Activated CD4-positive, alpha-beta T cell treated with anti-CD3 and anti-CD28 coated beads, Interleukin-2, amount 10 ng/mL, durations not matched to agents 7 days and 5 days (primary cell): Measurements from ENCODE around the gene RAB37. TPM values are rescaled to one million over a fixed set of nuclear protein-coding genes. Genes with fewer than 3 reads are reported as not detected.
A peak's percentile ranks its signal among the peaks of the same experiment; 100 is the strongest.

ENCODE experiments used
- CTCF ChIA-PET: fragments of 350-600 bp; sonication (Branson Sonifier 250); formaldehyde crosslinking; loops from one replicate; lab custom pipeline; 2021; ENCODE audit warnings: antibody characterized with exemption; lab: Charles Lee
- POLR2A ChIA-PET: fragments of 350-600 bp; sonication (Branson Sonifier 250); formaldehyde crosslinking; loops from one replicate; lab custom pipeline; 2021; ENCODE audit warnings: antibody characterized with exemption; lab: Charles Lee
- DNase-seq: peaks from one replicate; pipeline ENCODE4 v3.0.0-alpha.2; 2020
- H3K27ac Mint-ChIP-seq: one replicate; pipeline ENCODE4 v1.8.0; 2021; ENCODE audit warnings: mild to moderate bottlenecking, moderate library complexity, mixed read lengths
- H3K27me3 Mint-ChIP-seq: one replicate; pipeline ENCODE4 v1.8.0; 2021; ENCODE audit warnings: mixed read lengths
- H3K36me3 Mint-ChIP-seq: one replicate; pipeline ENCODE4 v1.8.0; 2021; ENCODE audit warnings: low read depth, mixed read lengths
- H3K4me1 Mint-ChIP-seq: one replicate; pipeline ENCODE4 v1.8.0; 2021; ENCODE audit warnings: mixed read lengths
- H3K4me3 Mint-ChIP-seq: one replicate; pipeline ENCODE4 v1.8.0; 2021; ENCODE audit warnings: mild to moderate bottlenecking, moderate library complexity, mixed read lengths
- H3K9me3 Mint-ChIP-seq: one replicate; pipeline ENCODE4 v1.8.0; 2021; ENCODE audit warnings: mixed read lengths
- microRNA-seq: library from miRNA; unstranded; fragments of <30 nt; microRNA quantifications from one replicate; pipeline ENCODE4 v1.2.0, GENCODE V29; 2021; ENCODE audit warnings: borderline microRNAs expressed, borderline replicate concordance
- total RNA-seq, 2 experiments: library from RNA; stranded (reverse); gene quantifications; one replicate each; pipeline ENCODE4 v1.2.3, GENCODE V29; 2021

RAB37 gene
- total RNA-seq, 2 experiments from 2014 or later = 28.2 to 30.4 TPM

DNA sequence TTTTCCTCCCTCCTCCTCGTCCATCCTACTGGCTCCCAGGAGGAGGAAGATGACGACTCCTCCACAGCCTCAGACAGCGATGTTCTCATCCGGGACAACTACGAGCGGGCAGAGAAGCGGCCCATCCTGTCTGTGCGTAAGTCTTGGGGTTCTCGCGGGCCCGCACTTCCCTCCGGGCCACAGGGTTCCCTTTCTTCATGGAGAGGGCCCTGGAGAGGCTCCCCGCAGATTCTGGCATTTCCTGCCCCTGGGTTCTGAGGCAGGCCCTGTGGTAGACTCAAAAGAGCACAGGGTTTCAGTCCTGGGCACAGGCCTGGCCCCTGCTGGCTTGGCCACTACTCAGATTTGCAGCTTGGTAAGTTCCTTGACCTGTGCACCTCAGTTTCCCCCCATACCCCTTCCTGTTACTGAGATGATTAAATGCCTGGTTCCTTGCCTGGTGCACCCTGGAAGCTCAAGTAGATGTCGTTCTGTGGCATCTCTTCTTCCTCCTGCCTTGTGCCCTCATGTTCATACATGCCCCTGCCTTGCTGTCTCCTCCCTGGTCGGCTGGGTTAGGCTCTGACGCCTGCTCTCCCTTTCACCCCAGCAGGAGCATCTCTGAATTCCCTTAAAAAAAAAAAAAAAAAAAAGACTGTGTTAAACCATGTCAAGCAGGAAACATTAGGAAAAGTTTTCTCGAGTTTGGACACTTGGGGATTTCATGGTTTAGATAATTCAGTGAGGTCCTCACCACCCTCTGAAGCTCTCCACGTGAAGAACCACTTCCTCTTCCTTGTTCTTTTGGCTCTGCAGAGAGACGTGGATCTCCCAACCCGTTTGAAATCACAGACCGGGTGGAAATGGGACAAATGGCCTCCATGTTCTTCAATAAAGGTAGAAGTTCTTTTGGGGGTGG is 53.4 kb downstream of the RAB37 start:
- DNase-seq = peak; percentile 16
- POLR2A ChIA-PET = interaction anchor here (0.7 kb wide), 1 partner anchor 75 kb away, joined by 3 read pairs; no protein-coding TSS in a partner anchor
- H3K4me3 Mint-ChIP-seq = peak overlapping the region; percentile 39
- peaks cover 29% of the 10 kb centered on the region for H3K36me3 Mint-ChIP-seq
- H3K9me3 Mint-ChIP-seq = no peaks in the 10 kb centered on the region
- peaks cover 35% of the 10 kb centered on the region for H3K4me1 Mint-ChIP-seq
- H3K27me3 Mint-ChIP-seq = no peaks in the 10 kb centered on the region
- CTCF ChIA-PET = interaction anchor here (0.6 to 3.4 kb wide), 37 partner anchors 7 to 391 kb away, joined by 3 to 29 read pairs (median 6); partner anchors contain the start of genes FDXR, GRIN2C and RAB37
- peak overlapping the region; percentile 85 for H3K27ac Mint-ChIP-seq

DNA sequence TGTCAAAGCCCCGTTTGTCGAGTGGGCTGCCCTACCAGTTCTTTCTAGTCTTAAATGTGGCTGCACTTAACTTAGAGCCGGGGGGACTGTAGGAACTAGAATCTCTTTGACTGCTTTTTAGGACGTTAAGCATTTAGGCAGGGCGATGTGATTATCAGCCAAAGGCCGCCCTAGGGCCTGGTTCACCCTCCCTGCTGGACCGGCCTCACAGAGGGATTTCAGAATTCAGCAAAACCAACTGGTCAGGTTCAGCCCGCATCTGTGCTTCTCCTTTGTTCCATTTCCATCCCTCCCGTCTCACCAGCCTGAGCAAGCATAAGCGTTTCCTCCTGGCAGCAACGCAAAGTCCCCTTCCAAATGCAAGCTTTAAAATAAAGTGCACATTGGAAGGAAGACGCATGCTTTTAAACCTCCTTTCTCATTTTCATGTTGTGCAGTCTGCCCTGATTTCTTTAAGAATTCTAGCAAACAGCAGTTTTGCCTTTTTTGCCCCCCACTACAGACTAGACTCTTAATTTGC is 55.6 kb downstream of the RAB37 start:
- Mint-ChIP-seq H3K4me3 (no peak overlapping the region), H3K27ac (no peak overlapping the region), H3K4me1 (peaks cover 25% of the 10 kb centered on the region), H3K36me3 (peaks cover 29% of the 10 kb centered on the region), H3K27me3 (no peaks in the 10 kb centered on the region), H3K9me3 (no peaks in the 10 kb centered on the region)
- DNase-seq = no peak
- ChIA-PET CTCF (interaction anchor here (1.7 to 3.4 kb wide), 5 partner anchors 14 to 166 kb away, joined by 6 to 17 read pairs (median 14); no protein-coding TSS in a partner anchor), POLR2A (no interaction called here)

DNA sequence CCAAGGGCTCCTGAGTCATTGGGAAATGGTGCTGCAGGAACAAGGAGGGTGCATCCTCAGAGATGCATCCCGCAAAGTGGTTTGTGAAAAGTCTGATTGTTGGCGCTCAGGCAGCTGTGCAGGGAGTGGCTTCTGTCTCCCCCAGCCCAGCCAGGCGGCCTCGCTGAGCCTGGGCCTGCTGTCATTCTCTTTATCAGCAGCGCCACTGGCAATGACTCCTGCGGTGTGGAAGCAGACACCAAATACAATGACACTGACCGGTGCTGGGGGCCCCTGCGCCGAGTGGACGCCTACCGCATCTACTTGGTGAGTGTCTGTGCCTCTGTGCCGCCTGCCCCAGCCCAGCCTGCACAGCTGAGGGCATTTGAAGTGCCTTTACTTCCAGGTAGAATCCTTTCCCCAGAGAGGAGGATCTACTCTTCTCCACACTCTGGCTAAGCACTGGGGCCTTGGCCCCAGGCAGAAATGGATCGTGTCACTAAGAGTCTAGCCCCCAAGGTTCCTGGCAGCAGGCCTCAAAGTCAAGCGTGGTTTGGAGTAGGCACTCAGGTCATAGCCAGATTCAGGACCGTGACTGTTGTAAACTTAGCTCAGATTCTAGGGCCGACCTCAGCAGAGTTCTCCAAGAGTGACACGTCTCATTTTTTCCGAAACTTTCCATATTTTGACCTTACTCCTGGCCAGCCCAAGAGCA is 58.4 kb downstream of the RAB37 start:
- Mint-ChIP-seq H3K27ac (no peak overlapping the region), H3K4me3 (no peak overlapping the region), H3K27me3 (no peaks in the 10 kb centered on the region), H3K4me1 (peaks cover 18% of the 10 kb centered on the region), H3K36me3 (peaks cover 26% of the 10 kb centered on the region), H3K9me3 (no peaks in the 10 kb centered on the region)
- DNase-seq = no peak
- CTCF ChIA-PET = interaction anchor here (0.6 to 1.5 kb wide), 3 partner anchors 24 to 69 kb away, joined by 3 to 5 read pairs (median 3); no protein-coding TSS in a partner anchor
- POLR2A ChIA-PET = no interaction called here

DNA sequence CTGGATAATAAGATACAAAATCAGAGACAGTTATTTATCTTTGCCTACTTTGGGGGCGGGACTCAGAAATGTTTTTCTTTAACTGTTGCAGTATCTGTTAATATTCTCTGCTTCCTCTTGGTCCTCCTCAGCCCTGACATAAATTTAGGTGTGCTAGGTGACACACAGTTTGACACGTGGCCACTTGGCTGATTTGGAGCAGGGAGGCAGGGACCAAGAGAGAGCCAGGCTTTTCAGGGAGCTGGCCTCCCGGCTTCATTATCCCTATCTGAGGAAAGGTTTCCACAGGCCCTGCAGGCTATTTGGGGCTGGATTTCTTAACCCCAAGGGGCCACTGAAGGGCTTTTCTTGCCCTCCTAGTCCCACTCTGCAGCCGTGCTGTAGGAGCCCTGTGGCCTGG is 59.2 kb downstream of the RAB37 start:
- POLR2A ChIA-PET = no interaction called here
- no peak overlapping the region for H3K27ac Mint-ChIP-seq

DNA sequence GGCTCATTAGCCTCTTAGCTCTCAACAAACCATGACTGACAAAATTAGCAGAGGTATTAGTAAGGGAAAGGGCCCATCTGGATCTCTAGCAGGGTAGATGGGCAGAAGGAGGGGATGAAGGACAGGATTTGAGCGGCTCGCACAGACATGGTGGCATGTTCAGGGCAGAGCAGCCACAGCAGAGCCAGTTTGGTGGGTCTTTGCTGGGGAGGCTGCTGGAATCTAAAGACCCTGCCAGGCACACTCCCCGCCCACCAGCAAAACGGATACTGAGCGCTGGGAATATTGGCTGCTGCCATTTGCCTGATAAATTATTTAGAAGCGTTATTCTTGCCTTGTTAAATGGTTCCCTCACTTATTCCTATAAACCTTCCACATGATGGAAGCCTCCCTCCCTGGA is 59.8 kb downstream of the RAB37 start:
- no peaks in the 10 kb centered on the region for H3K9me3 Mint-ChIP-seq
- peaks cover 23% of the 10 kb centered on the region for H3K36me3 Mint-ChIP-seq
- ChIA-PET CTCF (interaction anchor here (1.5 kb wide), 1 partner anchor 68 kb away, joined by 5 read pairs; no protein-coding TSS in a partner anchor), POLR2A (no interaction called here)
- H3K4me1 Mint-ChIP-seq = peaks cover 6% of the 10 kb centered on the region
- H3K4me3 Mint-ChIP-seq = no peak overlapping the region
- no peak for DNase-seq
- H3K27ac Mint-ChIP-seq = peak overlapping the region; percentile 50
- H3K27me3 Mint-ChIP-seq = no peaks in the 10 kb centered on the region

More for the DNA sequence above, 59.2 kb downstream of the RAB37 start:
- DNase-seq = no peak
- Mint-ChIP-seq H3K27me3 (no peaks in the 10 kb centered on the region), H3K4me3 (no peak overlapping the region), H3K9me3 (no peaks in the 10 kb centered on the region), H3K36me3 (peaks cover 25% of the 10 kb centered on the region), H3K4me1 (peaks cover 11% of the 10 kb centered on the region)
- CTCF ChIA-PET = interaction anchor here (0.6 to 1.5 kb wide), 3 partner anchors 23 to 69 kb away, joined by 3 to 5 read pairs (median 3); no protein-coding TSS in a partner anchor

Small RNAs within 50 kb of the gene (microRNA-seq; reads per million reads assigned to microRNA genes)
- 129 reads per million, percentile 72 among the genes with 10 or more reads in this experiment for gene MIR3615

Other genes starting within 250 kb of the RAB37 start
- not detected for gene CD300LB, start 205.8 kb upstream of the RAB37 start, total RNA-seq
- under 1 TPM; 0.52 to 0.57 TPM for gene CD300C, start 191.1 kb upstream of the RAB37 start, total RNA-seq
- not detected for gene CD300H, start 169.7 kb upstream of the RAB37 start, total RNA-seq
- under 1 TPM in 1 of 2 experiments, not detected in 1; 0.15 TPM for gene CD300LD, start 145.0 kb upstream of the RAB37 start, total RNA-seq
- gene CD300E, start 113.5 kb upstream of the RAB37 start, total RNA-seq = not detected
- gene CD300LF, start 24.3 kb upstream of the RAB37 start, total RNA-seq = not detected
- 100 to 1,000 TPM; 254 to 281 TPM for gene NHERF1, start 11.4 kb downstream of the RAB37 start, total RNA-seq
- 10 to 100 TPM; 28.6 to 34.4 TPM for gene NAT9, start 39.1 kb downstream of the RAB37 start, total RNA-seq
- under 1 TPM; 0.20 to 0.25 TPM for gene GRIN2C, start 122.6 kb downstream of the RAB37 start, total RNA-seq
- gene FDXR, start 135.7 kb downstream of the RAB37 start, total RNA-seq = 10 to 100 TPM; 36.0 to 43.4 TPM
- not detected for gene FADS6, start 156.4 kb downstream of the RAB37 start, total RNA-seq
- not detected for gene USH1G, start 186.0 kb downstream of the RAB37 start, total RNA-seq
- gene OTOP2, start 187.0 kb downstream of the RAB37 start, total RNA-seq = not detected
- gene OTOP3, start 198.6 kb downstream of the RAB37 start, total RNA-seq = not detected
- under 1 TPM; 0.44 to 0.82 TPM for gene HID1, start 235.5 kb downstream of the RAB37 start, total RNA-seq